Panc1 (cell line): ENCODE results near the gene ATP11B.

Source experiments
- POLR2AphosphoS5 ChIP-seq: IDR thresholded peaks from 2 replicates; pipeline ENCODE4 v1.6.1; 2012; ENCODE audit warnings: mild to moderate bottlenecking, low read depth, low read length, moderate library complexity
- SIN3A ChIP-seq: IDR thresholded peaks from 2 replicates; pipeline ENCODE4 v1.6.1; 2012; ENCODE audit warnings: low read depth, mild to moderate bottlenecking, low read length, moderate library complexity, borderline replicate concordance; ENCODE audit not compliant: insufficient read depth
- TCF7L2 ChIP-seq: IDR thresholded peaks from 2 replicates; pipeline ENCODE4 v1.6.1; 2011; ENCODE audit warnings: mild to moderate bottlenecking, low read depth, low read length, inconsistent platforms
- TF ChIP-seq, protein P1 (sequence below): fragments of 450-650 bp; IDR thresholded peaks from 2 replicates; pipeline ENCODE4 v1.5.1; 2017; ENCODE audit warnings: mild to moderate bottlenecking
- TF ChIP-seq, protein P2 (sequence below), 2 experiments: IDR thresholded peaks; 2 replicates each; pipeline ENCODE4 v1.6.1; 2011 to 2012; ENCODE audit warnings: low read depth in 2 of 2, control low read depth in 1 of 2, low read length in 1 of 2, mild to moderate bottlenecking in 1 of 2, moderate library complexity in 1 of 2; ENCODE audit not compliant: insufficient read depth in 1 of 2

DNA sequence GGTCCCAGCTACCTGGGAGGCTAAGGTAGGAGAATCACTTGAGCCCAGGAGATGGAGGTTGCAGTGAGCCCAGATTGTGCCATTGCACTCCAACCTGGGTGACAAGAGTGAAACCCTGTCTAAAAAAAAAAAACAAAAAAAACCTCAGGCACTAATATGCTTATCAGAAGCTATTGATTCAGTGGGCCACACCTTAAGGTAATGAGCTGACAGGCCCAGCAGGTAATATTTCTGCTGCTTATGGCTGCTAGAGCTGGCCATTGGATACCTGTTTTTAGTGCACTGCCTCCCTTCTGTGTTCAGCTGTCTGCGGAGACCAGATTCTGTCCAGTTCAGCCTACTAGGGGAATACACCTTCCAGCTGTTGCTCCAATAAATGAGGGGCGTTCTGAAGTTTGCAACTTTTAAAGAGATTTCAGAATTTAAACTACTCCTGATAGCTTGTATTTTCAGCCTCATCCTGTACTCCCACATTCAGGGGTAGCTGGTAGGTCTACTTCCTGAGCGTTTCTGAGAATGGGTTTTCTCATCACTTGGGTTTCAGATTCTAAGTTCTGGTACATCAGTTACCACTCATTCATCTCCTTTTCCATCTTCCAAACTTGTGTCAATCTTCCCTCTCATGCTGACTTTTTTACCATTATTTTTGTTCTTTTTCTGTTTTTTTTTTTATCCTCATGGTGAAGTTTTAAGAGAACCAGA, 69.0 kb downstream of the ATP11B start:
- no peak for TF ChIP-seq POLR2AphosphoS5
- no peak for TF ChIP-seq TCF7L2
- TF ChIP-seq, protein P1, sequence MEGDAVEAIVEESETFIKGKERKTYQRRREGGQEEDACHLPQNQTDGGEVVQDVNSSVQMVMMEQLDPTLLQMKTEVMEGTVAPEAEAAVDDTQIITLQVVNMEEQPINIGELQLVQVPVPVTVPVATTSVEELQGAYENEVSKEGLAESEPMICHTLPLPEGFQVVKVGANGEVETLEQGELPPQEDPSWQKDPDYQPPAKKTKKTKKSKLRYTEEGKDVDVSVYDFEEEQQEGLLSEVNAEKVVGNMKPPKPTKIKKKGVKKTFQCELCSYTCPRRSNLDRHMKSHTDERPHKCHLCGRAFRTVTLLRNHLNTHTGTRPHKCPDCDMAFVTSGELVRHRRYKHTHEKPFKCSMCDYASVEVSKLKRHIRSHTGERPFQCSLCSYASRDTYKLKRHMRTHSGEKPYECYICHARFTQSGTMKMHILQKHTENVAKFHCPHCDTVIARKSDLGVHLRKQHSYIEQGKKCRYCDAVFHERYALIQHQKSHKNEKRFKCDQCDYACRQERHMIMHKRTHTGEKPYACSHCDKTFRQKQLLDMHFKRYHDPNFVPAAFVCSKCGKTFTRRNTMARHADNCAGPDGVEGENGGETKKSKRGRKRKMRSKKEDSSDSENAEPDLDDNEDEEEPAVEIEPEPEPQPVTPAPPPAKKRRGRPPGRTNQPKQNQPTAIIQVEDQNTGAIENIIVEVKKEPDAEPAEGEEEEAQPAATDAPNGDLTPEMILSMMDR: no peak
- TF ChIP-seq, protein P2, sequence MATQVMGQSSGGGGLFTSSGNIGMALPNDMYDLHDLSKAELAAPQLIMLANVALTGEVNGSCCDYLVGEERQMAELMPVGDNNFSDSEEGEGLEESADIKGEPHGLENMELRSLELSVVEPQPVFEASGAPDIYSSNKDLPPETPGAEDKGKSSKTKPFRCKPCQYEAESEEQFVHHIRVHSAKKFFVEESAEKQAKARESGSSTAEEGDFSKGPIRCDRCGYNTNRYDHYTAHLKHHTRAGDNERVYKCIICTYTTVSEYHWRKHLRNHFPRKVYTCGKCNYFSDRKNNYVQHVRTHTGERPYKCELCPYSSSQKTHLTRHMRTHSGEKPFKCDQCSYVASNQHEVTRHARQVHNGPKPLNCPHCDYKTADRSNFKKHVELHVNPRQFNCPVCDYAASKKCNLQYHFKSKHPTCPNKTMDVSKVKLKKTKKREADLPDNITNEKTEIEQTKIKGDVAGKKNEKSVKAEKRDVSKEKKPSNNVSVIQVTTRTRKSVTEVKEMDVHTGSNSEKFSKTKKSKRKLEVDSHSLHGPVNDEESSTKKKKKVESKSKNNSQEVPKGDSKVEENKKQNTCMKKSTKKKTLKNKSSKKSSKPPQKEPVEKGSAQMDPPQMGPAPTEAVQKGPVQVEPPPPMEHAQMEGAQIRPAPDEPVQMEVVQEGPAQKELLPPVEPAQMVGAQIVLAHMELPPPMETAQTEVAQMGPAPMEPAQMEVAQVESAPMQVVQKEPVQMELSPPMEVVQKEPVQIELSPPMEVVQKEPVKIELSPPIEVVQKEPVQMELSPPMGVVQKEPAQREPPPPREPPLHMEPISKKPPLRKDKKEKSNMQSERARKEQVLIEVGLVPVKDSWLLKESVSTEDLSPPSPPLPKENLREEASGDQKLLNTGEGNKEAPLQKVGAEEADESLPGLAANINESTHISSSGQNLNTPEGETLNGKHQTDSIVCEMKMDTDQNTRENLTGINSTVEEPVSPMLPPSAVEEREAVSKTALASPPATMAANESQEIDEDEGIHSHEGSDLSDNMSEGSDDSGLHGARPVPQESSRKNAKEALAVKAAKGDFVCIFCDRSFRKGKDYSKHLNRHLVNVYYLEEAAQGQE (IDR thresholded peaks at IDR 0.05; ENCODE audit: insufficient read depth in 1 of 2, low read depth in 2 of 2, low read length in 1 of 2): no peak
- no peak for TF ChIP-seq SIN3A
